Liver (tissue), 9 donors: ENCODE data around the gene VSIR. TPM values are rescaled to one million over a fixed set of nuclear protein-coding genes. Genes with fewer than 3 reads are reported as not detected.

ENCODE experiments used
- DNase-seq: peaks from one replicate; pipeline ENCODE4 v3.0.0-alpha.2; 2017; ENCODE audit warnings: low spot score
- H3K27ac ChIP-seq, 2 donors: one replicate each; pipeline ENCODE4 v1.7.0; 2013; ENCODE audit warnings: inconsistent platforms in 2 of 2, low read length in 2 of 2, control low read depth in 1 of 2, low read depth in 1 of 2, mild to moderate bottlenecking in 1 of 2
- H3K27me3 ChIP-seq, 4 donors: one replicate each; pipeline versions ENCODE4 v1.6.1 to v1.7.0; 2013; ENCODE audit warnings: low read length in 3 of 4, inconsistent platforms in 1 of 4, mild to moderate bottlenecking in 1 of 4, moderate library complexity in 1 of 4; ENCODE audit not compliant: control insufficient read depth in 4 of 4, insufficient read depth in 4 of 4
- H3K36me3 ChIP-seq, 4 donors: one replicate each; pipeline versions ENCODE4 v1.6.1 to v1.7.0; 2013; ENCODE audit warnings: low read length in 3 of 4, mild to moderate bottlenecking in 3 of 4, low read depth in 1 of 4, moderate library complexity in 1 of 4; ENCODE audit not compliant: control insufficient read depth in 4 of 4, insufficient read depth in 3 of 4
- H3K4me1 ChIP-seq, 4 donors: one replicate each; pipeline versions ENCODE4 v1.6.1 to v1.7.0; 2013; ENCODE audit warnings: low read length in 3 of 4, mild to moderate bottlenecking in 3 of 4, moderate library complexity in 1 of 4; ENCODE audit not compliant: control insufficient read depth in 4 of 4, insufficient read depth in 4 of 4
- H3K4me3 ChIP-seq, 3 donors: one replicate each; pipeline versions ENCODE4 v1.6.1 to v1.7.0; 2013; ENCODE audit warnings: low read length in 3 of 3, control low read depth in 1 of 3, low read depth in 1 of 3, mild to moderate bottlenecking in 1 of 3
- H3K9ac ChIP-seq, 2 donors: one replicate each; pipeline ENCODE4 v1.7.0; 2013; ENCODE audit warnings: low read length in 2 of 2, mild to moderate bottlenecking in 2 of 2, moderate library complexity in 2 of 2, control low read depth in 1 of 2, low read depth in 1 of 2
- H3K9me3 ChIP-seq, 4 donors: one replicate each; pipeline versions ENCODE4 v1.6.1 to v1.7.0; 2013; ENCODE audit warnings: low read length in 3 of 4; ENCODE audit not compliant: control insufficient read depth in 4 of 4
- EGR1 ChIP-seq, 2 donors: IDR thresholded peaks; 2 replicates each; pipeline ENCODE4 v1.6.1; 2016 to 2018; ENCODE audit warnings: antibody characterized with exemption in 2 of 2, low read depth in 2 of 2
- FOXA1 ChIP-seq: IDR thresholded peaks from 2 replicates; pipeline ENCODE4 v1.6.1; 2016; ENCODE audit warnings: antibody characterized with exemption
- FOXA2 ChIP-seq: IDR thresholded peaks from 2 replicates; pipeline ENCODE4 v1.6.1; 2016; ENCODE audit warnings: antibody characterized with exemption
- GABPA ChIP-seq, 2 donors: IDR thresholded peaks in 1 of 2; conservative IDR thresholded peaks in 1 of 2; 2 replicates each; pipeline ENCODE4 v1.6.1; 2016; ENCODE audit warnings: antibody characterized with exemption in 2 of 2, mild to moderate bottlenecking in 1 of 2, moderate library complexity in 1 of 2
- HNF4A ChIP-seq, 2 donors: conservative IDR thresholded peaks; 2 replicates each; pipeline ENCODE4 v1.6.1; 2016; ENCODE audit warnings: antibody characterized with exemption in 2 of 2, mild to moderate bottlenecking in 2 of 2
- HNF4G ChIP-seq: IDR thresholded peaks from 2 replicates; pipeline ENCODE4 v1.6.1; 2016; ENCODE audit warnings: antibody characterized with exemption
- JUND ChIP-seq, 2 donors: IDR thresholded peaks; 2 replicates each; pipeline ENCODE4 v1.6.1; 2016; ENCODE audit warnings: antibody characterized with exemption in 2 of 2
- NR2F2 ChIP-seq: IDR thresholded peaks from 2 replicates; pipeline ENCODE4 v1.6.1; 2016; ENCODE audit warnings: antibody characterized with exemption
- RAD21 ChIP-seq, 2 donors: IDR thresholded peaks; 2 replicates each; pipeline ENCODE4 v1.6.1; 2016; ENCODE audit warnings: antibody characterized with exemption in 2 of 2, mild to moderate bottlenecking in 2 of 2
- RXRA ChIP-seq, 2 donors: IDR thresholded peaks; 2 replicates each; pipeline ENCODE4 v1.6.1; 2017 to 2018; ENCODE audit warnings: antibody characterized with exemption in 2 of 2, mild to moderate bottlenecking in 1 of 2
- SP1 ChIP-seq: IDR thresholded peaks from 2 replicates; pipeline ENCODE4 v1.6.1; 2018; ENCODE audit warnings: antibody characterized with exemption, mild to moderate bottlenecking
- TAF1 ChIP-seq: conservative IDR thresholded peaks from 2 replicates; pipeline ENCODE4 v1.6.1; 2016; ENCODE audit warnings: antibody characterized with exemption, mild to moderate bottlenecking
- YY1 ChIP-seq: IDR thresholded peaks from 2 replicates; pipeline ENCODE4 v1.6.1; 2016; ENCODE audit warnings: antibody characterized with exemption, mild to moderate bottlenecking
- WGBS: extraction: QIAGEN DNeasy Blood & Tissue Kit; methylation state at CpG from one replicate; pipeline ENCODE4 v1.1.7; 2013; 5-methylcytosine and 5-hydroxymethylcytosine counted together
- polyA plus RNA-seq, 2 donors: library from polyadenylated mRNA; stranded (reverse) in 1 of 2; unstranded in 1 of 2; fragments of 200-250 nt in 1 of 2; fragments of >200 nt in 1 of 2; fragmentation: Nextera tagmentation in 1 of 2; extraction: Ambion mirVana in 1 of 2; gene quantifications; one replicate each; pipeline versions ENCODE4 v1.2.1 to v1.2.3, GENCODE V29; 2013 to 2015
- total RNA-seq, 2 donors: library from RNA; depleted of rRNA; stranded (reverse); fragments of >200 nt; gene quantifications; one replicate each; pipeline ENCODE4 v1.2.3, GENCODE V29; 2014
- TF ChIP-seq, protein P1 (sequence below): IDR thresholded peaks from 2 replicates; pipeline ENCODE4 v1.6.1; 2016; ENCODE audit warnings: antibody characterized with exemption
- TF ChIP-seq, protein P2 (sequence below): IDR thresholded peaks from 2 replicates; pipeline ENCODE4 v1.6.1; 2016; ENCODE audit warnings: antibody characterized with exemption
- TF ChIP-seq, protein P3 (sequence below): IDR thresholded peaks from 2 replicates; pipeline ENCODE4 v1.6.1; 2016; ENCODE audit warnings: antibody characterized with exemption
- TF ChIP-seq, protein P4 (sequence below): IDR thresholded peaks from 2 replicates; pipeline ENCODE4 v1.6.1; 2016; ENCODE audit warnings: antibody characterized with exemption, mild to moderate bottlenecking
- TF ChIP-seq, protein P5 (sequence below): fragments of 150-350 bp; IDR thresholded peaks from 2 replicates; pipeline ENCODE4 v1.5.1; 2017; ENCODE audit warnings: improper control_type of control experiment, low read depth, low read length; ENCODE audit not compliant: missing input control
- donor health status: healthy.
- donor health status: healthy.
- donor health status: healthy.
- donor health status: healthy.
- donor health status: healthy.

VSIR gene
- total and polyA plus RNA-seq, 4 donors, result 7.2 to 12.2 (median 10.8) TPM

DNA sequence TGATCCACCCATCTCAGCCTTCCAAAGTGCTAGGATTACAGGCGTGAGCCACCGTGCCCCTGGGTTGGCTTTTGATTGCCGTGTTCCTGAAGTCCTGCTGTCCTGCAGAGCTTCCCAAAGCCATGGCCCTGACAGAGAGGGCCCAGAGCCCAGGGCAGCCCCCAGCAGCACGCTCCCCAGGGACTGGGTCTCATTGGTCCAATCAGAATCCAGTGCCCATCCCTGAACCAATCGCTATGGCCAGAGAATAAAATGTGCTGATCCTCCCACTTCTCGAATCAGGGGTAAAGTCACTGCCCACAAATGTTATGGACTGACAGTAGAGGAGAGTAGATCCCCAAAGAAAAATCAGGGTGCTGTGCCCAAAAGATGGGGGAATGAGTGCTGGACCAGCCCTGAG, 48.8 kb downstream of the VSIR start:
- 97% methylated on average over 6 of the region's 6 CpGs for WGBS

More for the DNA sequence above, 48.8 kb downstream of the VSIR start:
- Histone ChIP-seq H3K9me3 (no peaks in the 10 kb centered on the region), H3K27ac (no peak overlapping the region), H3K36me3 (no peaks in the 10 kb centered on the region), H3K4me3 (no peak overlapping the region), H3K27me3 (no peaks in the 10 kb centered on the region), H3K9ac (no peak overlapping the region), H3K4me1 (peaks cover 0 to 8% (median 4%) of the 10 kb centered on the region in 4 donors)
- TF ChIP-seq SP1 (no peak), TAF1 (no peak), HNF4G (no peak), RXRA (IDR thresholded peaks at IDR 0.05) (no peak), FOXA1 (no peak), GABPA (IDR thresholded peaks at IDR 0.05 in 1 of 2, conservative IDR thresholded peaks at IDR 0.05 in 1 of 2) (no peak), RAD21 (IDR thresholded peaks at IDR 0.05) (no peak), EGR1 (IDR thresholded peaks at IDR 0.05; ENCODE audit: low read depth in 2 of 2) (no peak), HNF4A (conservative IDR thresholded peaks at IDR 0.05) (no peak), YY1 (no peak), JUND (IDR thresholded peaks at IDR 0.05) (no peak), NR2F2 (no peak), FOXA2 (no peak)
- TF ChIP-seq, protein P1, sequence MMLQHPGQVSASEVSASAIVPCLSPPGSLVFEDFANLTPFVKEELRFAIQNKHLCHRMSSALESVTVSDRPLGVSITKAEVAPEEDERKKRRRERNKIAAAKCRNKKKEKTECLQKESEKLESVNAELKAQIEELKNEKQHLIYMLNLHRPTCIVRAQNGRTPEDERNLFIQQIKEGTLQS, result no peak
- TF ChIP-seq, protein P2, sequence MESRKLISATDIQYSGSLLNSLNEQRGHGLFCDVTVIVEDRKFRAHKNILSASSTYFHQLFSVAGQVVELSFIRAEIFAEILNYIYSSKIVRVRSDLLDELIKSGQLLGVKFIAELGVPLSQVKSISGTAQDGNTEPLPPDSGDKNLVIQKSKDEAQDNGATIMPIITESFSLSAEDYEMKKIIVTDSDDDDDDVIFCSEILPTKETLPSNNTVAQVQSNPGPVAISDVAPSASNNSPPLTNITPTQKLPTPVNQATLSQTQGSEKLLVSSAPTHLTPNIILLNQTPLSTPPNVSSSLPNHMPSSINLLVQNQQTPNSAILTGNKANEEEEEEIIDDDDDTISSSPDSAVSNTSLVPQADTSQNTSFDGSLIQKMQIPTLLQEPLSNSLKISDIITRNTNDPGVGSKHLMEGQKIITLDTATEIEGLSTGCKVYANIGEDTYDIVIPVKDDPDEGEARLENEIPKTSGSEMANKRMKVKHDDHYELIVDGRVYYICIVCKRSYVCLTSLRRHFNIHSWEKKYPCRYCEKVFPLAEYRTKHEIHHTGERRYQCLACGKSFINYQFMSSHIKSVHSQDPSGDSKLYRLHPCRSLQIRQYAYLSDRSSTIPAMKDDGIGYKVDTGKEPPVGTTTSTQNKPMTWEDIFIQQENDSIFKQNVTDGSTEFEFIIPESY, result no peak
- TF ChIP-seq, protein P3, sequence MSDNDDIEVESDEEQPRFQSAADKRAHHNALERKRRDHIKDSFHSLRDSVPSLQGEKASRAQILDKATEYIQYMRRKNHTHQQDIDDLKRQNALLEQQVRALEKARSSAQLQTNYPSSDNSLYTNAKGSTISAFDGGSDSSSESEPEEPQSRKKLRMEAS, result no peak
- TF ChIP-seq, protein P4, sequence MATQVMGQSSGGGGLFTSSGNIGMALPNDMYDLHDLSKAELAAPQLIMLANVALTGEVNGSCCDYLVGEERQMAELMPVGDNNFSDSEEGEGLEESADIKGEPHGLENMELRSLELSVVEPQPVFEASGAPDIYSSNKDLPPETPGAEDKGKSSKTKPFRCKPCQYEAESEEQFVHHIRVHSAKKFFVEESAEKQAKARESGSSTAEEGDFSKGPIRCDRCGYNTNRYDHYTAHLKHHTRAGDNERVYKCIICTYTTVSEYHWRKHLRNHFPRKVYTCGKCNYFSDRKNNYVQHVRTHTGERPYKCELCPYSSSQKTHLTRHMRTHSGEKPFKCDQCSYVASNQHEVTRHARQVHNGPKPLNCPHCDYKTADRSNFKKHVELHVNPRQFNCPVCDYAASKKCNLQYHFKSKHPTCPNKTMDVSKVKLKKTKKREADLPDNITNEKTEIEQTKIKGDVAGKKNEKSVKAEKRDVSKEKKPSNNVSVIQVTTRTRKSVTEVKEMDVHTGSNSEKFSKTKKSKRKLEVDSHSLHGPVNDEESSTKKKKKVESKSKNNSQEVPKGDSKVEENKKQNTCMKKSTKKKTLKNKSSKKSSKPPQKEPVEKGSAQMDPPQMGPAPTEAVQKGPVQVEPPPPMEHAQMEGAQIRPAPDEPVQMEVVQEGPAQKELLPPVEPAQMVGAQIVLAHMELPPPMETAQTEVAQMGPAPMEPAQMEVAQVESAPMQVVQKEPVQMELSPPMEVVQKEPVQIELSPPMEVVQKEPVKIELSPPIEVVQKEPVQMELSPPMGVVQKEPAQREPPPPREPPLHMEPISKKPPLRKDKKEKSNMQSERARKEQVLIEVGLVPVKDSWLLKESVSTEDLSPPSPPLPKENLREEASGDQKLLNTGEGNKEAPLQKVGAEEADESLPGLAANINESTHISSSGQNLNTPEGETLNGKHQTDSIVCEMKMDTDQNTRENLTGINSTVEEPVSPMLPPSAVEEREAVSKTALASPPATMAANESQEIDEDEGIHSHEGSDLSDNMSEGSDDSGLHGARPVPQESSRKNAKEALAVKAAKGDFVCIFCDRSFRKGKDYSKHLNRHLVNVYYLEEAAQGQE, result no peak
- TF ChIP-seq, protein P5, sequence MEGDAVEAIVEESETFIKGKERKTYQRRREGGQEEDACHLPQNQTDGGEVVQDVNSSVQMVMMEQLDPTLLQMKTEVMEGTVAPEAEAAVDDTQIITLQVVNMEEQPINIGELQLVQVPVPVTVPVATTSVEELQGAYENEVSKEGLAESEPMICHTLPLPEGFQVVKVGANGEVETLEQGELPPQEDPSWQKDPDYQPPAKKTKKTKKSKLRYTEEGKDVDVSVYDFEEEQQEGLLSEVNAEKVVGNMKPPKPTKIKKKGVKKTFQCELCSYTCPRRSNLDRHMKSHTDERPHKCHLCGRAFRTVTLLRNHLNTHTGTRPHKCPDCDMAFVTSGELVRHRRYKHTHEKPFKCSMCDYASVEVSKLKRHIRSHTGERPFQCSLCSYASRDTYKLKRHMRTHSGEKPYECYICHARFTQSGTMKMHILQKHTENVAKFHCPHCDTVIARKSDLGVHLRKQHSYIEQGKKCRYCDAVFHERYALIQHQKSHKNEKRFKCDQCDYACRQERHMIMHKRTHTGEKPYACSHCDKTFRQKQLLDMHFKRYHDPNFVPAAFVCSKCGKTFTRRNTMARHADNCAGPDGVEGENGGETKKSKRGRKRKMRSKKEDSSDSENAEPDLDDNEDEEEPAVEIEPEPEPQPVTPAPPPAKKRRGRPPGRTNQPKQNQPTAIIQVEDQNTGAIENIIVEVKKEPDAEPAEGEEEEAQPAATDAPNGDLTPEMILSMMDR, result no peak
- DNase-seq, result no peak
